Heart left ventricle (tissue), 16 donors: ENCODE results near the gene GALNTL6. TPM values are rescaled to one million over a fixed set of nuclear protein-coding genes. Genes with fewer than 3 reads are reported as not detected.

ENCODE experiments used
- ATAC-seq, 4 donors: fragments of 200-7000 bp; cut with Tn5 transposase; one replicate each; pipeline ENCODE4 v1.9.1; 2020 to 2022; ENCODE audit warnings: moderate library complexity in 4 of 4, mild to moderate bottlenecking in 3 of 4, moderate number of reproducible peaks in 1 of 4
- DNase-seq, 5 donors: peaks; one replicate each; pipeline ENCODE4 v3.0.0-alpha.2; 2020
- H3K27ac ChIP-seq, 12 donors: fragments of 200-600 bp; sonication (generic) in 4 of 12; one replicate each; pipeline versions ENCODE4 v1.5.0 to v1.8.0; 2016 to 2022; ENCODE audit warnings: mild to moderate bottlenecking in 2 of 12
- H3K27me3 ChIP-seq, 9 donors: fragments of 200-600 bp; sonication (generic) in 2 of 9; one replicate each; pipeline versions ENCODE4 v1.5.1 to v1.8.0; 2016 to 2022; ENCODE audit warnings: mild to moderate bottlenecking in 3 of 9
- H3K36me3 ChIP-seq, 9 donors: fragments of 200-600 bp; sonication (generic) in 2 of 9; one replicate each; pipeline versions ENCODE4 v1.5.0 to v1.8.0; 2018 to 2022; ENCODE audit warnings: mild to moderate bottlenecking in 2 of 9
- H3K4me1 ChIP-seq, 12 donors: fragments of 200-600 bp; sonication (generic) in 4 of 12; one replicate each; pipeline versions ENCODE4 v1.5.0 to v1.8.0; 2016 to 2022; ENCODE audit warnings: mild to moderate bottlenecking in 3 of 12
- H3K4me3 ChIP-seq, 12 donors: fragments of 200-600 bp; sonication (generic) in 4 of 12; one replicate each; pipeline versions ENCODE4 v1.5.0 to v1.8.0; 2017 to 2022; ENCODE audit warnings: mild to moderate bottlenecking in 9 of 12, moderate library complexity in 4 of 12
- H3K9me3 ChIP-seq, 12 donors: fragments of 200-600 bp; sonication (generic) in 4 of 12; one replicate each; pipeline versions ENCODE4 v1.5.0 to v1.8.0; 2016 to 2022; ENCODE audit warnings: mild to moderate bottlenecking in 1 of 12
- POLR2A ChIP-seq, 2 donors: fragments of 450-650 bp; IDR thresholded peaks; one replicate each; pipeline ENCODE4 v1.6.1; 2017; ENCODE audit warnings: antibody characterized with exemption in 2 of 2, mild to moderate bottlenecking in 2 of 2, moderate library complexity in 2 of 2
- WGBS, 4 donors: extraction: QIAGEN DNeasy Blood & Tissue Kit in 2 of 4; methylation state at CpG; one replicate each; pipeline versions ENCODE4 v1.1.5 to v1.1.7; 2013 to 2018; 5-methylcytosine and 5-hydroxymethylcytosine counted together
- intact Hi-C, 10 donors: fragments of 100-400 bp; cut with DNase I; formaldehyde crosslinking; loops; one replicate each; pipeline versions ENCODE4 v1.11.1 to v1.14.2; 2022
- polyA plus RNA-seq, 2 donors: library from polyadenylated mRNA; stranded (reverse); fragments of 200-250 nt; gene quantifications; one replicate each; pipeline ENCODE4 v1.2.3, GENCODE V29; 2013
- total RNA-seq, 9 donors: library from RNA; depleted of rRNA in 2 of 9; stranded (reverse); fragments of >200 nt in 2 of 9; fragmentation: NEBNext Ultra II Directional in 3 of 9; extraction: Animal tissue kit (Norgen Biotek cat#: 25700) in 3 of 9; gene quantifications; one replicate each; pipeline versions ENCODE4 v1.1.0 to v1.2.4, GENCODE V29; 2016 to 2023
- TF ChIP-seq, protein P1 (sequence below), 12 donors: fragments of 200-600 bp; sonication (generic) in 4 of 12; IDR thresholded peaks; one replicate each; pipeline versions ENCODE4 v1.5.0 to v1.8.0; 2018 to 2022; ENCODE audit warnings: antibody characterized with exemption in 12 of 12, mild to moderate bottlenecking in 5 of 12
- donor health status: ischemic (EF 13 %, LVEDD 7.1; RV severe dilation, severe dysfunction).
- donor health status: healthy with polysubstance abuse.
- donor health status: DM: no; HTN: yes; CAD: no.
- donor health status: DM: no; HTN: no; CAD: no.
- donor health status: ischemic (EF 25% LVEDD 6.9; RV normal size, moderate dysfunction).
- donor health status: ischemic (EF 25% LVEDD 5.7; RV mildly dilated, moderate dysfunction).
- donor health status: healthy.
- donor health status: DM: yes; HTN: yes; CAD: no.
- donor health status: ischemic (EF 35%, LVEDD 5.7; RV mildly dilated, moderate dysfunction).
- donor health status: nonischemic (EF 11% LVEDD 7.7; RV severe dilation, severe dysfunction).
- donor health status: DM: yes; HTN: yes; CAD: no.
- donor health status: PGD.
- donor health status: ischemic (EF 29% LVEDD 5.4; RV normal size, mild dysfunction).
- donor health status: nonischemic (EF 23%, LVEDD 6.1; RV moderate dilation, normal function).

GALNTL6 gene
- total and polyA plus RNA-seq, 11 donors = 0.33 to 0.52 TPM; not detected in 9

GRCh38 chr4:172243551-172243950 is 430.3 kb downstream of the GALNTL6 start:
- WGBS, 4 donors = 86 to 90% (median 88%) methylated on average over 4 of the region's 4 CpGs
- TF ChIP-seq POLR2A (IDR thresholded peaks at IDR 0.05) = no peak
- TF ChIP-seq, protein P1, sequence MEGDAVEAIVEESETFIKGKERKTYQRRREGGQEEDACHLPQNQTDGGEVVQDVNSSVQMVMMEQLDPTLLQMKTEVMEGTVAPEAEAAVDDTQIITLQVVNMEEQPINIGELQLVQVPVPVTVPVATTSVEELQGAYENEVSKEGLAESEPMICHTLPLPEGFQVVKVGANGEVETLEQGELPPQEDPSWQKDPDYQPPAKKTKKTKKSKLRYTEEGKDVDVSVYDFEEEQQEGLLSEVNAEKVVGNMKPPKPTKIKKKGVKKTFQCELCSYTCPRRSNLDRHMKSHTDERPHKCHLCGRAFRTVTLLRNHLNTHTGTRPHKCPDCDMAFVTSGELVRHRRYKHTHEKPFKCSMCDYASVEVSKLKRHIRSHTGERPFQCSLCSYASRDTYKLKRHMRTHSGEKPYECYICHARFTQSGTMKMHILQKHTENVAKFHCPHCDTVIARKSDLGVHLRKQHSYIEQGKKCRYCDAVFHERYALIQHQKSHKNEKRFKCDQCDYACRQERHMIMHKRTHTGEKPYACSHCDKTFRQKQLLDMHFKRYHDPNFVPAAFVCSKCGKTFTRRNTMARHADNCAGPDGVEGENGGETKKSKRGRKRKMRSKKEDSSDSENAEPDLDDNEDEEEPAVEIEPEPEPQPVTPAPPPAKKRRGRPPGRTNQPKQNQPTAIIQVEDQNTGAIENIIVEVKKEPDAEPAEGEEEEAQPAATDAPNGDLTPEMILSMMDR (IDR thresholded peaks at IDR 0.05) = no peak
- DNase-seq (no peak), ATAC-seq (no peak)
- H3K4me3 ChIP-seq = no peak overlapping the region
- no peak overlapping the region for H3K27ac ChIP-seq
- no peaks in the 10 kb centered on the region for H3K27me3 ChIP-seq
- H3K9me3 ChIP-seq = peaks cover 0 to 3% (median 0%) of the 10 kb centered on the region in 12 donors
- intact Hi-C loops = no loop called here
- no peaks in the 10 kb centered on the region for H3K36me3 ChIP-seq
- no peaks in the 10 kb centered on the region for H3K4me1 ChIP-seq

DNA sequence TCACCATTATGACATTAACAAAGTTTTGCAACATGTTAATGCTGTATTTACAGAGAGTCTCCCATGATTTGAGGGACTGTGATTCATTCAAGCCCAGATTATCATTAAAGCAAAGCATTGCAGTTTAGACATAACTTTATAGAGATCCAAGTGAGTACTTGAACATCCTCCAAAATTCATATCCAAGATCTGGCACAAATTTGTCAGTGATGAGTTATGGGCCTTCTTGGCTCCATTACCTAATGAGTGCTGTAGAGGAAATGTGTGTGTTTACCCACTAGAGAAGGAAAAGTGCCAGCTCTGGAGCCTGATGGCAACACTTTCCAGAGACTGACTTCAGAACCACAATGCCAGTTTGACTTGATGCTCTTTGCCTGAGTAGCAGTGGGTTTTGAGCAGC is 432.3 kb downstream of the GALNTL6 start:
- intact Hi-C loops = no loop called here
- TF ChIP-seq POLR2A (IDR thresholded peaks at IDR 0.05) = no peak
- TF ChIP-seq, protein P1 (IDR thresholded peaks at IDR 0.05) = no peak
- ATAC-seq = no peak

GRCh38 chr4:172253409-172253808 is 440.2 kb downstream of the GALNTL6 start:
- Histone ChIP-seq H3K4me1 (no peaks in the 10 kb centered on the region), H3K36me3 (no peaks in the 10 kb centered on the region), H3K4me3 (no peak overlapping the region), H3K27me3 (no peaks in the 10 kb centered on the region), H3K27ac (no peak overlapping the region), H3K9me3 (no peaks in the 10 kb centered on the region)
- TF ChIP-seq, protein P1 (IDR thresholded peaks at IDR 0.05) = no peak
- no peak for TF ChIP-seq POLR2A (IDR thresholded peaks at IDR 0.05)
- ATAC-seq = no peak
- intact Hi-C loops = no loop called here
- 19 to 42% (median 36%) methylated on average over 1 of the region's 1 CpG for WGBS, 4 donors
- DNase-seq = no peak

More for the DNA sequence above, 432.3 kb downstream of the GALNTL6 start:
- H3K36me3 ChIP-seq = no peaks in the 10 kb centered on the region
- no peak overlapping the region for H3K27ac ChIP-seq
- peaks cover 0 to 3% (median 0%) of the 10 kb centered on the region in 12 donors for H3K9me3 ChIP-seq
- H3K27me3 ChIP-seq = no peaks in the 10 kb centered on the region
- DNase-seq = no peak
- no peaks in the 10 kb centered on the region for H3K4me1 ChIP-seq
- H3K4me3 ChIP-seq = no peak overlapping the region

- TF ChIP-seq, protein P1 (IDR thresholded peaks at IDR 0.05) = no peak
- no peak for TF ChIP-seq POLR2A (IDR thresholded peaks at IDR 0.05)
- ATAC-seq (no peak), DNase-seq (no peak)
- no peaks in the 10 kb centered on the region for H3K9me3 ChIP-seq
- no peaks in the 10 kb centered on the region for H3K4me1 ChIP-seq
- H3K36me3 ChIP-seq = no peaks in the 10 kb centered on the region
- intact Hi-C loops = no loop called here
- 61 to 77% (median 72%) methylated on average over 1 of the region's 1 CpG for WGBS, 4 donors
- H3K27ac ChIP-seq = no peak overlapping the region
- no peak overlapping the region for H3K4me3 ChIP-seq
- no peaks in the 10 kb centered on the region for H3K27me3 ChIP-seq
Observed at GRCh38 chr4:172256820-172257219, 443.6 kb downstream of the GALNTL6 start.
